ENCODE results near the gene SMARCD1.

The SMARCD1 gene

DNA sequence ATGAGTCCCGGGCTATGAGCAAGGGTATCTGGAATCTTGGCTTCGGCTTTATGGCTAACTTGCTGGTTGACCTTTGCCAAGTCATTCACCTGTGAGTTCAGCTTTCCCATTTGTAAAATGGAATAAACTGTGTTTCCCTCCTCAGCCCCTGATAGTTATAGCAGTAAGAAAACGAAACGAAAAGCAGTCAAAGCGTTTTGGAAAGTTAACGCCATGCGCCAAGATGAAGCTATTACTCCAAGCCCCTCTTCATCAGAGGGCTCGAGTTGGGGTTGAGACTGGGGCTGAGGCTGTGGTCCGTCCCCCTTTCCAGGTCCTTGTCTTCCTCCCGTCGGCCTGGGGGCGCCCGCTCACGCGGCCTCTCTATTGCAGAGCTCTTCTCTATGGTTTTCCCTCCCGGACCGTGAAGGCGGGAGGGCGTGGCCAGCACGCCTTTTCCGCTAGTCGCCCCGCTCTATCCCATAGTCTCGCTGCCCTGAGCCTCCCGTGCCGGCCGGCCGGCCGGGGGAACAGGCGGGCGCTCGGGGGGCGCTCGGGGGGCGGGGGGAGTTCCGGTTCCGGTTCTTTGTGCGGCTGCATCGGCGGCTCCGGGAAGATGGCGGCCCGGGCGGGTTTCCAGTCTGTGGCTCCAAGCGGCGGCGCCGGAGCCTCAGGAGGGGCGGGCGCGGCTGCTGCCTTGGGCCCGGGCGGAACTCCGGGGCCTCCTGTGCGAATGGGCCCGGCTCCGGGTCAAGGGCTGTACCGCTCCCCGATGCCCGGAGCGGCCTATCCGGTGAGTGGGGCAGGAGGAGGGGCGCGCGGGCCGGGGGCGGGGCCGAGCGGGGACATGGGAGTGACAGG, at the start of gene SMARCD1:
TSS of gene SMARCD1 (plus strand) at position 568 of the 840 bp plus-strand sequence. CDS start at position 596, 28 bp downstream.
- peak; percentile 87 to 92 for DNase-seq

DNA sequence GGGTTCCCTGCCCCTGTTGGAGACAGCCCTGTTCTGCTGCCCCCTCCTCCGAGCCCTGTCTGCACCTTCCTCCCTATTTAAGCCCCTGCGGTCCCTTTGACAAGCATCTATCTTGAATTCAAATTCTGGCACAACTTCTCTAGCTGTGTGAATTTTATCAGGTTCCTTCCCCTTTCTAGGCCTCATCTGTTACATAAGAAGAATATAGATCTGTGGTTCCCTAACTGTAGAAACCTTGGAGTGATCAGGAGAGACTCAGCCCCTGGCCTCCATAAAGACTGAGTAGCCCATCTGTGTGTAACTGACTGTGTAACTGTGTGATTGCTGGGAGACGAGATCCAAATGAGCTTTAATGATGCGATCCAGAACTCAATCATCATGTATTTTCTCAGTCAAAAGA, 46.8 kb upstream of the SMARCD1 start:
- DNase-seq, result no peak

DNA sequence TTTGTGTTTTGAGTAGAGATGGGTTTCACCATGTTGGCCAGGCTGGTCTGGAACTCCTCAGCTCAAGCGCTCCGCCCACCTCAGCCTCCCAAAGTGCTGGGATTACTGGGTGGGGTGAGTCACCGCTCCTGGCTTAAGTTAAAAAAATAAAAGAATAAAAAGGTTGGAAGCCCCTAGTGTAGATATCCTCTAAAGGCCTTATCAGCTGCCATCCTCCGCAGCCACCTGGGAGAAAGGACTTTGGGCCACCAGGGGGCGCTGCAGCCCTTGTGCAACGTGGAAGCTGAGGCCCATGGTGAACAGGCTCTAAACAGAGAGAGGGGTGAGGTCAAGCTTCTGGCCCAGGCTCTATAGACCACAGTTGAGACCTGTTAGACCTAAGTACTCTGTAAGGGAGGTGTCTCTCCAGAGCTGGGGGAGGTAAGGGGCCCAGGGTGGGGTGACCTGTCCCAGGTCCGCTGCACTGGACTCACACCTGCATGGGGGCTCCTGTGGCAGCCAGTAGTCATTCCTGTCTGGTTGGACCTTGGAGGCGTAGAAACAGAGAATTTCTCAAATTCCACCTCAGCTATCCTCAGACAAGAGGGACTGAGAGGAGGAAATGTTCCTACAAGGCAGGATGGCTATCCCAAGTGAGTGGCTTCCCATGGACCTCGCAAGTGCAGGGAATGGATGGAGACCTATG, 45.8 kb upstream of the SMARCD1 start:
- DNase-seq, result peak; percentile 20 to 46

DNA sequence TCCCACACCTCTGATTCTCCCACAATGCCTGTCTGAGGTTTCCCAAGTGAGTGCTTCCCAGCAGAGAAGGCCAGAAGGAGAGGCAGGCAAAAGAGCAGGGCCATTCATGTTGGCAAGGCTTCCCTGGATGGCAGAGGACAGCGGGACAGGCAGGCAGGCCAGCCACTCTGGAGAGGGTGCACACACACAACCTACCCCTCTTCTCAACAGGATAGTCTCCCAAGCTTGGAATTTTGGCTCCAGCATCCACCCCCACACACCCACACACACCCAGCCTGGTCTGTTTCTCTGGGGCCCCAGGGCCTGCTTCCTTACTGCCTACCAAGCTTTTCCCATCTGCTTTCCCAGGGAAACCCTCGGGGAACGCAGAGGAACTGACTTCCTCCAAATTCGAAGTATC, 44.5 kb upstream of the SMARCD1 start:
- DNase-seq, result no peak

DNA sequence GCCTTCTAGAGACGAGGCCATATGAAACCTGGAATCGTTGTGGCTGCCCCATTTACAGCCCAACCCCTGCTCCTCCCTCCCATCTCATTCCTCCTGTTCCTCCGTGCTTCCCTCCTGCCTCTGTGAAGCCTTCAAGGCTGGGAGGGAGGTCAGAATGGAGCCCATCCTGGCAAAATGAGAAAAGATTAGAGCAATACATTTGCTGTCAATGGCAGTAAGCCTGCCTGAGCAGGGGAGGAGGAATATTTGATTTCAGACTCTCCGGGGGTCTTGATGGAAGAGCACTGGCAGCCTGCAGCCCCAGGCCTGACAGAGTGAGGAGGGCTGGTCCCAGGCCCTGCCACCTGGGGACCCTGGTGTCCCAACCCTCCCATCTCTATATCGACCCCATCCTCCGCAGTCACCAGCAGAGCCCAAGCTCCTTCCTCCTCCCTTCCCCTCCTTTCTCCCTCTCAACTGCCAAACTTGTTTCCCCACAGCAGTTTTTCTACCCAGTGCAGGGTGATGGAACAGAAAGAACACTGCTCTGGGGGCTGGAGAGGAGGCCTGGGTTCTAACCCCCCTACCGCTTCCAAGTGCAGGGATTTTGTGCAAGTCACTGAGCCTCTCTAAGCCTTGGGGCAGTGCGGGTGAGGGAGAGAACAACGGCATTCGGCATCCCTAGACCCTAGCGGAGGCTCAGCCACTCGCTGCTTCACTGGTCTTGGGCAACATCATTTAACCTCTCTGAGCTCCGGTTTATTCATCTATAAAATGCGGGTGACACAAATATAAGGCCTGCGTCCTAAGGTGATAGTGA, 43.9 kb upstream of the SMARCD1 start:
- DNase-seq, result no peak

DNA sequence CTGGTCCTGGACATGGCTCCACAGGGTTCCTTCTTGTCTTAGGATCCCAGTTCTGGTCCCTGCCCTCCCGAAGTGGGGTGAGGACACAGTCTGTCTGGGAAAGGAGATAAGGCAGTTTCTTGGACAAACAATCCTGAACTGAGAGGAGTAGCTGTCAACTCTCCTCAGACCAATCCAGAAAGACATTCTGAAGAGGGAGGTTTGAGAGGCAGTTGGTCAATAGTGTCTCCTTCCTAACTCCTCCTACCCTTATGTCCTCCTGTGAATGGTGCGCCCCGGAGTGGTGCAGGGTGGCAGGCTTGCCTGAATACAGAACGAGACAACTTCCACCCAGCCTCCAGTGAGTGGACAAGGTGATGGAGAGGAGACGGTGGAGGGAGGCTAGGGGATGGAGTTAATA, 43.2 kb upstream of the SMARCD1 start:
- no peak for DNase-seq

DNA sequence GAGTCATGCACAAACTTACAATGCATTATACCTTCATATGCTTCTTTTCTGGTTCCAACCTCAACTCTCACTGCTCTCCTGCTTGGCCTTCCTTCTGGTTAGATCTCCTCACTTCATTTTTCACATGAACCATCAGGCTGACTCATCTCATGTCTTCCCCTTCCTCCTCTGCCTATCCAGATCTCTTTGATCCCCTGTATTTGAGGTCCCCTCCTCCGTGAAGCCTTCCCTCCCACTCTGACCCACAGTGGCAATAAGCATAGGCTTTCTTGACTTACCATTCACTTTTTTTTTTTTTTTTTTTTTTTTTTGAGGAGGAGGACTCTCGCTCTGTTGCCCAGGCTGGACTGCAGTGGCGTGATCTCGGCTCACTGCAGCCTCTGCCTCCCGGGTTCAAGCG, 42.4 kb upstream of the SMARCD1 start:
- no peak for DNase-seq

DNA sequence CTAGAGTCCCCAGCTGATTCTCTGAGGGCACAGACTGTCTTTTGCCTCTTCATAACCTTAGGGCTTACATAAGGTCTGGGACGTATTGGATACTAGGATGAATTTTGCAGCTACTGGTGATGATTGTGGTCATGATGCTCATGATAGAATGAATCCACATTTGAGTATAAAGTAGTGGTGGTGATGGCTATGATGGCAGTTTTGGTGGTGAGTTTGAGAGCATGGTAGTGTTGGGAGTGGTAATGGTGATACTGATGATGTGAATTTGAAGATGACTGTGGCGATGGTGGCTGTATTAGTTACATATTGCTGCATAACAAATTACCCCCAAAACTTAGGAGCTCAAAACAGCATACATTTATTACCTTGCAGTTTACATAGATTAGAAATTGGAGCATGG, 41.8 kb upstream of the SMARCD1 start:
- DNase-seq, result no peak

DNA sequence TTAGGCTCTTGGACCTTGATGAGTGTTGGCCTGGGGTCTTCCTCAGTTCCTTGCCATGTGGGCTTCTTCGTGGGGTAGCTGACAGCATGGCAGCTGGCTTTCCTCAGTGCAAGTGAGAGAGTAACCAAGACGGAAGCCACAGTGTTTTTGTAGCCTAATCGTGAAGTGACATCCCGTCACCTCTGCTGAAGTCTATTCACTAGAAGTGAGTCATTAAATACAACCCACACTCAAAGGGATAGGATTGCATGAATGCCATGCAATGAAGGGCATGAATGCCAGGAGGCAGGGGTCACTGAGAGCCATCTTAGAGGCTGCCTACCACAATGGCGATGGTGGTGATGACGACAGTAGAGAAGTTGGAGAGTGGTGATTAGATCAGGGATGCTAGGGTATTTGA, 41.3 kb upstream of the SMARCD1 start:
- no peak for DNase-seq

DNA sequence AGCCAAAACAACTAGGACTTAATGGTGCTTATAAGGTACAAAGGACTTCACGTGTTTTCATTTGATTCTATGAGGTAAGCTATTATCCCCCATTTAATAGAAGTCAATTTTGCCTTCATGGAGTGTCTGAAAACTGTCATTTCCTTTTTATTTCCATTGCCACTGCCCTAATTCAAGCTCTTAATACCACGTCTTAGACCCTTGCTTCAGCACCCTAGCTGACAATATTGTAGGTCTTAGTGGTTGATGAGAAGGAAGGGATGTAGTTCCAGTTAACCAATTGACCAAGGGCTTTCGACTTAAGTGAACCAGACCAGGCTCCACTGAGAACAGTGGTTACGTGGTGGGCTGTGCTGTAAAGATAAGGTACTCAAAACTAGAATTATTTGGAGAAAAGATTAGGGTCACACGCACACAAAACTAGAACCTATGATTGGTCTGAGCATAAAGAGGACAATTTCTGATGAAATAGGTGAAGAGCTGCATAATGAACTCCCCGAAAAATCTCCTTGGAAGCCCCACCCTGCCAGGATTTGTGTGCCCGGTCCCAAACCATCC, 37.4 kb upstream of the SMARCD1 start:
- DNase-seq, result no peak

DNA sequence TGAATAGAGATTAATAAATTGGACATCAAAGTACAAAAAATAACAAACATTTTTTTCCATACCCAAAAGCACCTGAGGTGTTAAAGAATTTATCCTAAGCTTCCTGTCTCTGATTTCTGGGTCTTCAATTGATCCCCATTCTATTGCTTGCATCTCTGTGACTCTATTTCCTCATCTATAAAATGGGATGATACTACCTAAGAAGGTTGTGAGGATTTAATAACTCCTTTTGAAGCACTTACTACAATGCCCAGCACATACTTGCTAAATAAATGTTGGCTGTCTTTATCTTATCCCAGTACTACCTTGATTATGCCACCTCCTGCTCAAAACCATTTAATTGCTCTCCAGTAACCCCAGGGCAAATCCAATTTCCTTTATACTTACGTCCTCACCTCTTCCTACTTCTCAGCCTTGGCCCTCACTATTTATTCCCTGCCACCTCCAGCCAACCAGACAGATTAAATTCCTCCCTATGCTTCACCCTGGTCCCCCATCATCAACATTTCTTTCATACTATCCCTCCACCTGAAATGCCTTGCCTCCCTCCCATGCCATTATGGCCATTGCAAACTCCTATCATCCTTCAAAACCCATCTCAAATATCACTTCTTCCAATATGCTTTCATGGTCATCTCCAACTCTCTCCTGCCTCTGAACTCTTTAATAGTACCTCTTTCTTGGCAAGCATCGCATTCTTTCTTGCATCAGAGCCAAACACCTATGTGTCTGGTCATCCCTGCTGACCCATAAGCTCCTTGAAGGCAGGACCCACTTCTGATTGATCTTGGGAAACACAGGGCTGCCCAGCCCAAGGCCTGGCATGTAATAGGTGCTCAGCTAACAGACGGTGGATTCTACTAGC, 35.7 kb upstream of the SMARCD1 start:
- DNase-seq, result no peak

DNA sequence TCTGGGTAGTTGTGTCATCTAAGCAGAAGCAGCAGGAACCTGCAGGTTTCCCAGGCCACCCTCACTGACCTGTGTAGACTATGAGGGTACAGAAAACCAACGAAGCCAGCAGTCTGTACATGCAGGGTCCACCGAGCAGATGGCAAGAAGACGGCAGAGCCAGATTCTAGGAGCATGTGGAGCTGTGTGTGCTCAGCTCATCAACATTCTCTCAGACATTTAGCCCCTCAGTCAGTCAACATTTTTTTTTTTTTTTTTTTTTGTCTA, 35.1 kb upstream of the SMARCD1 start:
- no peak for DNase-seq

DNA sequence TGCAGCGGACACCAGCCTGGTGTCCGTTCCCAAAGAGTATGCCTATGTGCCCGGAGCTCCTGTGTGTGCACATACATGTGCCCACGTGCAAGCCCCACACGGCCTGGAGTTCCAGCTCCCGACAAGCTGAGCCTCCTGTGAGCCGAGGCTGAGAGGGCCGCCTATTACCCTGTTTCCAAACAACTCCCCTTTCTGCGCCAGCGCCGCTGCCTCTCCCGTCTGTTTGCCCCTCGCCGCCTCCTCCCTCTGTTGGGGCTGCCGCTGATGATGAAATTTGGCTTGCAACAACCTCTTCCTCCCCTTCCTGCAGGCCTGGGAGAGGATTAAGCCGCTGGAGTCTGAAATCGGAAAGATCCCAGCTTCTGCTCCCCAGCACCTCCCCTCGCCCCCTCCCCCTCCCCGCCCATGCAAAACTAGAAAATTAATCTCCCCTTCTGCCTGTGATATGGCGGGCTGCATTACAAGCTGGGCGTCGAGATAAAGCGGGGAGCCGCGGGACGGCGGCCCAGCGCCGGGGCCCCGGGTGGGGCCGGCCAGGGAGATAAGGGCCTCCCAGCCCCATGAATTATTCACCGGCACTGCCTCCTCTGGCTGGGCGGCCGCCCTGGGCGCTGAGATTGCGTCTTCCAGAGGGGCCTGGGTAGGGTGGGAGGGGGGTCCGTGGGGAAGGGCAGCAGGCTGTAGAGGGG, 34.6 kb upstream of the SMARCD1 start:
- DNase-seq, result no peak

DNA sequence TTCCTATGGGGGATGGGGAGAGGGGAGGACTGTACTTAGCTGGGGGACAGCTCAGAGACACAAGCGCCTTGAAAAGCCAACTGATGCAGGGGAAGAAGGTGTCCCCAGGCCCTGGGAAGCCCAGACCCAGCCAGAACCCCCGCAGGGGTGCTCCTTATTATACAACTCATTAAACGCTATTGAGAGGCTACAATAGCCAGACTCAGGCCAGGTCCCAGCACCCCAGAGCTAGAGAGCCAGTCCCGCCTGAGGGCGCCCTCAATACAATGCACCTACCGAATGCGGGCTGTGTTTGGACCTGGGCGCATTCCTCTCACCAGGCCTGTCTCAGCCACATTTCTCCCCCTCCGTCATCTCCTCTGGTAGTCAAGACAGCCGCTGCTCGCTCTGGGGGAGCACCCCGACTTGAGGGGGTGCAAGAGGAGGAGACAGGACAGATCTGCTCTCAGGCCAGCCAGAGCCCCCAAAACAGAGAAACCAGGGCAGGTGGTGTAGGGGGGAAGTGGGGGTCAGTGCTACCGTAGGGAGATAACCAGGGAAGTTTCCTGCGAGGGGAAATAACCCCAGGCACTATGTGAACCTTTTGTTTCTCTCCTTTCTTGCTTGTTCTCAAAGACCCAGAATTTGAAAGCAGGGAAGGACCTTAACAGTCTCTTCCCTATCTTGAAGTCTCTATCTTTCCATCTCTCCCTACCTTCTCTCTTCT, 33.9 kb upstream of the SMARCD1 start:
- no peak for DNase-seq

DNA sequence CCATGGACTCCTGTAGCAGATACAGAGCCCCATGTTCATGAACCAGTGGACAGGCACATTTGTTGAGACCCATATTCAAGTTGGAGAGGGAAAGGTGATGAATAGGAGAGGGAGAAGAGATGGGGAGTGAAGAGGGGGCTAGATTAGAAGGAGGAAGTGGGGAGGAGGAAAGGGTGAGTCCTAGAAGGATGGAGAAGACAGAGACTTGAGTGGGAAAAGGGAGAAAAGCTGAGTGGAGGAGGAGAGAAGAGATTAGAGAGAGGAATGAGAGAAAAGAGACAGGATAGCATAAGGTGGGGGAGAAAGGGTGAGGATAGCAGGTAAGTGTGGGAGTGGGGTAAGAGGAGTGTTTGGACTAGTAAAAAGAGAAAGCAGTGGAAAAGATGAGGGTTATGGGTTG, 32.6 kb upstream of the SMARCD1 start:
- no peak for DNase-seq

DNA sequence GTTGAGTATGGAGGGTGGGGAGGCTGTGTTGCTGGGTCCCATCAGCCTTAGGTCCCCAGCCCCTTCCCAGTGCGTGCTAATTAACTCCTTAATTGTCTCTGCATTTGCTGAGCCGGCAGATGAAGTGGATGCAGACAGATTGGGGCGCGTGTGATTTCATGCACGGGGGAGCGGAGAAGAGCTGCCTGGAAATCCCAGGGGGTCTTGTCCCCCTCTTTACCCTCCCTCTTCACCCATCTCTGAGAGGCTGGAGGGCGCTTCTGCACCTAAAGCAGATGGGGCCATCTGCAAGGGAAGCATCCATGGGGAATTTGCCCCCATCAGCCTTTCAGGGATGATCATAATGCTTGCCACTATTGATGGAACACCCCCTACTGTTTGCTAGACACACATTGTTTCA, 32.2 kb upstream of the SMARCD1 start:
- DNase-seq, result no peak

DNA sequence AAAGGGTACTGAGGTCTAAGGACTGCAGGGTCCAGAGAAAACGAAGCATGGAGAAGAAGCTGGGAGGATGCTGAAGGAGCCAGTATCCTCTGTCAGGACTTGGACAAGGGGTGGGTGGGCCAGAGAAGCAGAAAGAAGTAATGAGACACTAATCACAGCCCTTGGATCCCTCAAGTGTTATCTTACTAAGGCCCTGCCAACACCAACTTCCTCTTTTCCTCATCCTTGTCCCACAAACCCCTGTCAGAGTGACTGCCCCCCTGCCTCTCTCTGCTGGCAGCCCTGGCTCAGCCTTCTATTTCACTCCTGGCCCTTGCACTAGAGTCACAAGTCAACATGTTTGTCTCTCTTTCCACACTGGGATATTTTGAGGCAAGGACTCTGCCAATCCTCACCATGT, 31.6 kb upstream of the SMARCD1 start:
- DNase-seq, result no peak

DNA sequence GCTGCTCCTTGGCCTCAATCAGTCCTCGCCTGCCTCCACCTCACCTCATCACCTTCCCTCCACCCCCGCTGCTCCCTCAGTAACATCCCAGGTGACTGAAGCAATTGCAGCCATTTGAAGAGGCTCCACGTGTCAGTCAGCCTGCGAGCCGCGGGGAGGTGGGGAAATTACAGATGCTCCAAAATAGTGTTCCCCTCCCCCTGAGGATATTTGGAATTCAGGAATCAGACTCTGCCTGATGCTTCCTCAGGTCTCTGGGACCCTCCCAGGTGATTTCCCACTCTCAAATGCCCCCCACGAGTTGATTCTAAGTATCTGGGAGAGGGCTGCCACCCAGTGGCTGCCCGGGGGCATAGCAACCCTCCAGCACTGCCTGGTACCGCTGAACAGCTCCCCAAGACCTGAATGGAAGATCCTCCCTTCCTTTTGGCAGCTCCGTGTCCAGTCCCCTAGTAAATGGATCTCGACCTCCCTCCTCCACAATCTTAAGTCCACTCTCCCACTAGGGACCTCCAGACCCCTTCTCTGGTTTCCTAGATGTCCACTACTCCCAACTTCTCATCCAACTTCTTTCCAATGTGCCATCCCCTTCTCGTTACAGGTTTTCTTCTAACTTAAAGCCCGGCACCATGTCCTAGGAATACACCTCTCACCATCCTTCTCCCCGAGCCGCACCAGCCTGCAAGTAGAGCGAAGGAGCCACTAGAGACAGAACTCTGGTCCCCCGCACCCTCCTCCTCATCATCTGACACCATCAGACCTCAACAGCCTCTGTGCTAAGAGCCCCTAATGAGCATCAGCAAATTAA, 29.1 kb upstream of the SMARCD1 start:
- peak in 1 of 2 experiments; percentile 36 for DNase-seq

DNA sequence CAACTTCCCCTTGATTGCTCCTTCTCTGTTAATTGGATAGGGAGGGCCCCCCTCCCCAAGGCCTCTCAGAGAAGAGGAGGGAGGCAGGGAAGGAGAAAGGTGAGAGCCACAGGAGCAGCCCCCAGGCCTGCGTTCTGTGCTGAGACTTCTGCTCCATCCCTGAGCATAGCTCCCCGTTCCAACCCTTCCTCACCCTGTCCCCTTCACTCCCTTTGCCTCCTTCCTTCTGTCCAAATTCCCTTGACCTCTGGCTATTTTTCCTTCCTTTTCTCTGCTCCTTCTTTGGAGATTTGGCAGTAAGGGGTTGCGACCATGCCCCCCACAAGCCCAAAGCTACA, 28.5 kb upstream of the SMARCD1 start:
- no peak for DNase-seq
